Ovary (tissue), 9 donors: Measurements from ENCODE around the gene ZNF480. TPM values are rescaled to one million over a fixed set of nuclear protein-coding genes. Genes with fewer than 3 reads are reported as not detected.
"Not testable (repeated sequence)": the region's sequence is repeated elsewhere in the genome, so short reads cannot be mapped to it uniquely, and the experiment has no call there.

ENCODE experiments used
- DNase-seq, 5 donors: peaks; one replicate each; pipeline ENCODE4 v3.0.0-alpha.2; 2019 to 2020
- H3K27ac ChIP-seq, 2 donors: fragments of 200-600 bp; one replicate each; pipeline versions ENCODE4 v1.5.1 to v1.8.0; 2019 to 2022
- H3K27me3 ChIP-seq: fragments of 200-600 bp; one replicate; pipeline ENCODE4 v1.8.0; 2022
- H3K36me3 ChIP-seq: fragments of 200-600 bp; sonication (generic); one replicate; pipeline ENCODE4 v1.5.1; 2019
- H3K4me1 ChIP-seq: one replicate; pipeline ENCODE4 v1.8.1; 2013; ENCODE audit warnings: mild to moderate bottlenecking, moderate library complexity; ENCODE audit not compliant: insufficient read depth
- H3K4me3 ChIP-seq: fragments of 200-600 bp; sonication (generic); one replicate; pipeline ENCODE4 v1.5.1; 2017
- H3K9me3 ChIP-seq, 2 donors: fragments of 200-600 bp in 1 of 2; sonication (generic) in 1 of 2; one replicate each; pipeline versions ENCODE4 v1.5.1 to v1.8.1; 2013 to 2019; ENCODE audit warnings: mild to moderate bottlenecking in 1 of 2, moderate library complexity in 1 of 2
- EP300 ChIP-seq: sonication (generic); formaldehyde crosslinking; IDR thresholded peaks from one replicate; pipeline ENCODE4 v1.6.1; 2017; ENCODE audit warnings: antibody characterized with exemption
- POLR2A ChIP-seq: fragments of 450-650 bp; IDR thresholded peaks from one replicate; pipeline ENCODE4 v1.6.1; 2017; ENCODE audit warnings: antibody characterized with exemption, mild to moderate bottlenecking, moderate library complexity
- WGBS, 3 donors: extraction: QIAGEN DNeasy Blood & Tissue Kit in 1 of 3; methylation state at CpG; one replicate each; pipeline versions ENCODE4 v1.1.5 to v1.1.7; 2013 to 2017; 5-methylcytosine and 5-hydroxymethylcytosine counted together
- intact Hi-C, 4 donors: fragments of 100-400 bp; cut with DNase I; formaldehyde crosslinking; loops; one replicate each; pipeline versions ENCODE4 v1.11.0 to v1.15.1; 2022 to 2023
- polyA plus RNA-seq, 2 donors: library from polyadenylated mRNA; stranded (reverse); fragments of 200-250 nt in 1 of 2; fragments of 350-450 nt in 1 of 2; fragmentation: Illumina TruSeq in 1 of 2; extraction: RNeasy Lipid Tissue Mini Kit (QIAGEN cat#74804) in 1 of 2; gene quantifications; one replicate each; pipeline ENCODE4 v1.2.3, GENCODE V29; 2013 to 2014
- total RNA-seq, 7 donors: library from RNA; depleted of rRNA in 2 of 7; stranded (reverse); fragments of >200 nt in 2 of 7; fragmentation: NEBNext Ultra II Directional in 3 of 7; extraction: Animal tissue kit (Norgen Biotek cat#: 25700) in 3 of 7; gene quantifications; one replicate each; pipeline versions ENCODE4 v1.1.0 to v1.2.4, GENCODE V29; 2016 to 2023
- TF ChIP-seq, protein P1 (sequence below), 3 donors: fragments of 450-650 bp in 2 of 3; fragments of 200-600 bp in 1 of 3; IDR thresholded peaks; one replicate each; pipeline versions ENCODE4 v1.5.1 to v1.8.0; 2016 to 2022; ENCODE audit warnings: antibody characterized with exemption in 3 of 3, mild to moderate bottlenecking in 1 of 3
- donor health status: DM: no; HTN: no; CAD: no; lungs with moderate emphysema.
- donor health status: DM: no; HTN: no; CAD: no.
- donor health status: Bipolar disorder and iron deficiency.
- donor health status: DM: yes; HTN: yes; CAD: no.
- donor health status: DM: no; HTN: no; CAD: no.
- donor health status: DM: yes; HTN: yes; CAD: no.

The ZNF480 gene
- total and polyA plus RNA-seq, 9 donors: 4.5 to 16.8 (median 11.8) TPM

GRCh38 chr19:52331757-52332156 lies 34.8 kb downstream of the ZNF480 start:
- DNase-seq: no peak
- TF ChIP-seq EP300 (no peak), POLR2A (no peak)
- TF ChIP-seq, protein P1, sequence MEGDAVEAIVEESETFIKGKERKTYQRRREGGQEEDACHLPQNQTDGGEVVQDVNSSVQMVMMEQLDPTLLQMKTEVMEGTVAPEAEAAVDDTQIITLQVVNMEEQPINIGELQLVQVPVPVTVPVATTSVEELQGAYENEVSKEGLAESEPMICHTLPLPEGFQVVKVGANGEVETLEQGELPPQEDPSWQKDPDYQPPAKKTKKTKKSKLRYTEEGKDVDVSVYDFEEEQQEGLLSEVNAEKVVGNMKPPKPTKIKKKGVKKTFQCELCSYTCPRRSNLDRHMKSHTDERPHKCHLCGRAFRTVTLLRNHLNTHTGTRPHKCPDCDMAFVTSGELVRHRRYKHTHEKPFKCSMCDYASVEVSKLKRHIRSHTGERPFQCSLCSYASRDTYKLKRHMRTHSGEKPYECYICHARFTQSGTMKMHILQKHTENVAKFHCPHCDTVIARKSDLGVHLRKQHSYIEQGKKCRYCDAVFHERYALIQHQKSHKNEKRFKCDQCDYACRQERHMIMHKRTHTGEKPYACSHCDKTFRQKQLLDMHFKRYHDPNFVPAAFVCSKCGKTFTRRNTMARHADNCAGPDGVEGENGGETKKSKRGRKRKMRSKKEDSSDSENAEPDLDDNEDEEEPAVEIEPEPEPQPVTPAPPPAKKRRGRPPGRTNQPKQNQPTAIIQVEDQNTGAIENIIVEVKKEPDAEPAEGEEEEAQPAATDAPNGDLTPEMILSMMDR (IDR thresholded peaks at IDR 0.05): no peak
- Histone ChIP-seq H3K9me3 (peaks cover 0 to 35% of the 10 kb centered on the region in 2 donors), H3K4me3 (no peak overlapping the region), H3K27me3 (no peaks in the 10 kb centered on the region), H3K27ac (no peak overlapping the region), H3K4me1 (no peaks in the 10 kb centered on the region), H3K36me3 (no peaks in the 10 kb centered on the region)
- intact Hi-C loops: no loop called here
- WGBS, 3 donors: 83 to 94% (median 90%) methylated on average over 10 of the region's 10 CpGs

GRCh38 chr19:52335768-52336116 lies 38.8 kb downstream of the ZNF480 start:
- H3K27me3 ChIP-seq: no peaks in the 10 kb centered on the region
- H3K4me3 ChIP-seq: peak overlapping the region; percentile 63
- H3K4me1 ChIP-seq: peaks cover 2% of the 10 kb centered on the region
- peak overlapping the region in 1 of 2 donors; percentile 77 for H3K27ac ChIP-seq
- TF ChIP-seq EP300 (no peak), POLR2A (no peak)
- WGBS, 3 donors: 40 to 41% (median 41%) methylated on average over 9 of the region's 9 CpGs
- intact Hi-C loops: no loop called here
- no peaks in the 10 kb centered on the region for H3K36me3 ChIP-seq
- peaks cover 0 to 15% of the 10 kb centered on the region in 2 donors for H3K9me3 ChIP-seq
- DNase-seq: no peak

- no peaks in the 10 kb centered on the region for H3K36me3 ChIP-seq
- DNase-seq: peak; percentile 90 to 96 (median 94)
- H3K27ac ChIP-seq: peak within 1 kb of the TSS; percentile 36 to 77
- peaks cover 0 to 10% of the 10 kb centered on the region in 2 donors for H3K9me3 ChIP-seq
- peak within 1 kb of the TSS; percentile 63 for H3K4me3 ChIP-seq
- TF ChIP-seq POLR2A (peak; percentile 57), EP300 (no peak)
- no peaks in the 10 kb centered on the region for H3K27me3 ChIP-seq
- WGBS, 3 donors: 0 to 1% (median 0%) methylated on average over 55 of the region's 55 CpGs
- intact Hi-C loops: no loop called here
- peaks cover 2% of the 10 kb centered on the region for H3K4me1 ChIP-seq
Observed at GRCh38 chr19:52336117-52336790, 39.3 kb downstream of the ZNF480 start, which contains the start of gene ZNF610. TSS of gene ZNF610 (plus strand) at chr19:52336243. CDS start at chr19:52349173, 12,930 bp downstream.

DNA sequence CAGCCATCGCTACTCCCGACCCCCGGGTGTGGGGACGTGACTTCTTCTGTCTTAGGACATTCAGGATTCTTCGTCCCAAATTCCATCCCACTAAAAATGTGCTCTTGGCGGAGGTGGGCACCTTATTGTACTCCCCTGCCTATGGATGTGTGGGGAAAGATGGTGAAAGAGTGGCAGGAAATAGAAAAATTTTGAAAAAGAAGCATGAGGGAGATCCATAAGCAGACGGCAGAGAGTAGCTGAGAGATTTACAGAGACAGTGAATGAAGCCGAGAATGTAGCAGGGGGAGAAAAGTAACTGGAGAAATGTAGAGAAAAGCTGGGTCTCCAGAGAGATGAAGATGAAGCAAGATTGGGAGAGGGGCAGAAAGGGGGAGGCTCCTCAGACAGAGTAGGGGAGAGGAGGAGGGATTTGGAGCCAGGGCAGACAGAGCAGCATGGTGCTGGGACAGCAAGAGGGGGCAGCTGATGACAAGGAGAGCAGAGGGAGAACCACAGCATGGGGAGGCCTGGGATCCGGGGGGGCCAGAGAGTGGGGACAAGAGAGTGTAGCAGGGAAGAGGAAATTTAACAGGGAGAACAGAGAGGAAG lies 39.9 kb downstream of the ZNF480 start:
- peak overlapping the region; percentile 36 to 77 for H3K27ac ChIP-seq
- no peaks in the 10 kb centered on the region for H3K36me3 ChIP-seq
- 1% methylated on average over 9 of the region's 9 CpGs for WGBS, 3 donors
- H3K27me3 ChIP-seq: no peaks in the 10 kb centered on the region
- peak overlapping the region; percentile 63 for H3K4me3 ChIP-seq
- intact Hi-C loops: no loop called here
- TF ChIP-seq, protein P1 (IDR thresholded peaks at IDR 0.05): no peak
- TF ChIP-seq POLR2A (no peak), EP300 (no peak)
- no peak for DNase-seq
- H3K9me3 ChIP-seq: peaks cover 0 to 4% of the 10 kb centered on the region in 2 donors
- H3K4me1 ChIP-seq: peaks cover 2% of the 10 kb centered on the region

DNA sequence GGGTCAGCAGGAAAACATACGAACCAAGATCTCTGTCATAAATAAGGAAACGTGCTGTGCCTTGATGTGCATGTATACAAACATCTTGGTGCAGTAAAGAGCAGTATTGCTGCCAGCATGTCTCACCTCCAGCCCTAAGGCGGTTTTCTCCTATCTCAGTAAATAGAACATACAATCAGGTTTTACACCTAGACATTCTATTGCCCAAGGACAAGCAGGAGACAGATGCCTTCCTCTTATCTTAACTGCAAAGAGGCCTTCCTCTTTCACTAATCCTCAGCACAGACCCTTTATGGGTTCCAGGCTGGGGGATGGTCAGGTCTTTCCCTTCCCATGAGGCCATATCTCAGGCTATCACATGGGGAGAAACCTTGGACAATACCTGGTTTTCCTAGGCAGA lies 42.1 kb downstream of the ZNF480 start:
- intact Hi-C loops: not testable (repeated sequence)

DNA sequence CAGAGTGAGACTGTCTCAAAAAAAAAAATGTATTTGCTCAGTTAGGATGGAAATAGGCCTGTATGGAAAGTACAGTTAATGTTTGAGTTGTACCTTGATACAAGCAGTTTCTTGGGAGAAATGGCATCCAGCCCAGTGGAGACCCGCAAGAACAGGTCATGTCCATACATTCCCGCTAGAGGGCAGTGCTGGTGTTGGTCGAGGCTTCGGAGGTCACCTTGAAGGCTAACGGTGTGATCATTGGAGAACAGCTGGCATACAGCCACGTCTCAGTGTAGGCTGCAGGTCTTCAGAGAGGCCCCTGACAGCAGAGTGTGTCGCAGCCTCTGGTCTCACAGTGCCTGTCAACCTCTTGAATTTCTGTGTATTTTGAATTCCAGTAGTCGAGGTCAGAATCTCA lies 46.6 kb downstream of the ZNF480 start:
- no peaks in the 10 kb centered on the region for H3K9me3 ChIP-seq
- intact Hi-C loops: no loop called here
- H3K27ac ChIP-seq: no peak overlapping the region
- no peaks in the 10 kb centered on the region for H3K36me3 ChIP-seq
- 19 to 23% (median 22%) methylated on average over 8 of the region's 8 CpGs for WGBS, 3 donors
- no peak overlapping the region for H3K4me3 ChIP-seq
- DNase-seq: peak; percentile 28 to 56 (median 44)
- TF ChIP-seq, protein P1 (IDR thresholded peaks at IDR 0.05): peak in 1 of 3 donors; percentile 15
- TF ChIP-seq EP300: no peak
- no peak for TF ChIP-seq POLR2A
- H3K27me3 ChIP-seq: no peaks in the 10 kb centered on the region
- H3K4me1 ChIP-seq: no peaks in the 10 kb centered on the region

More for the DNA sequence above, 42.1 kb downstream of the ZNF480 start:
- H3K4me1 ChIP-seq, H3K27me3 ChIP-seq, H3K36me3 ChIP-seq, DNase-seq, H3K27ac ChIP-seq, H3K9me3 ChIP-seq, H3K4me3 ChIP-seq: not testable (repeated sequence)
- WGBS, 3 donors: 57 to 75% (median 70%) methylated on average over 3 of the region's 3 CpGs
